Brain microvascular endothelial cell (primary cell): ENCODE data around the gene SGPL1.
A peak's percentile ranks its signal among the peaks of the same experiment; 100 is the strongest.

Experiments used
- DNase-seq: peaks from one replicate; pipeline ENCODE4 v3.0.0-alpha.2; 2020
- H3K27ac ChIP-seq: fragments of 250-450 bp; sonication (Bioruptor Pico); 2 replicates; pipeline ENCODE4 v1.5.1; 2020; ENCODE audit warnings: mild to moderate bottlenecking, moderate library complexity
- H3K27me3 ChIP-seq: fragments of 250-450 bp; sonication (Bioruptor Pico); replicated peaks from 2 replicates; pipeline ENCODE4 v1.5.1; 2020; ENCODE audit warnings: mild to moderate bottlenecking
- H3K36me3 ChIP-seq: fragments of 250-450 bp; sonication (Bioruptor Pico); replicated peaks from 2 replicates; pipeline ENCODE4 v1.5.1; 2020; ENCODE audit warnings: mild to moderate bottlenecking
- H3K4me3 ChIP-seq: 2 replicates; pipeline ENCODE4 v1.5.1; 2011; ENCODE audit warnings: low read depth, mild to moderate bottlenecking, control low read depth, low read length, moderate library complexity
- in situ Hi-C: cut with HindIII; loops from 2 replicates; pipeline ENCODE4 v1.10.0; 2017; ENCODE audit warnings: low sequenced_read_pairs, low pct_ligation_motif_present
- TF ChIP-seq, protein P1 (sequence below): IDR thresholded peaks from 2 replicates; pipeline ENCODE4 v1.5.1; 2011; ENCODE audit warnings: low read depth, mild to moderate bottlenecking, moderate library complexity, low read length, control low read depth, inconsistent platforms; ENCODE audit errors: missing control alignments

Gene SGPL1

DNA sequence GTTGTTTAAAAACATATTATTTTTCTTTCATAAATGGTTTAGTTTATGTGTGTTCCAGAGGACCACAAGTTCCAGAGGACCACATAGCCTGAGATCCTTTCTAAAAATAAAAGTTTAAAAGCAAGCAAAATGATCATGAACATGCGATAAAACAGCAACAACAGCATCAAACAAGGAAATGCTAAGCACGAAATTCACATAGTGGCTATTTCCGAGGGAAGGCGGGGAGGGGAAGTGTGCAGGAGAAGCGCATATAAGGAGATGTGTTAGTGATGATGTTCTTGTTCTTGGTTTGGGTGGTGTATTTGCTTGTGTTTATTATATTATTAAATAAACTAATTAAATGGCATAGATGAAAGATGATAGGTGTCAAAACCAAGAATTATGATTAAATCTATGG is 31.7 kb upstream of the SGPL1 start:
- Histone ChIP-seq H3K36me3 (no peaks in the 10 kb centered on the region), H3K4me3 (no peak overlapping the region), H3K27ac (no peak overlapping the region), H3K27me3 (no peaks in the 10 kb centered on the region)
- DNase-seq = no peak
- TF ChIP-seq, protein P1, sequence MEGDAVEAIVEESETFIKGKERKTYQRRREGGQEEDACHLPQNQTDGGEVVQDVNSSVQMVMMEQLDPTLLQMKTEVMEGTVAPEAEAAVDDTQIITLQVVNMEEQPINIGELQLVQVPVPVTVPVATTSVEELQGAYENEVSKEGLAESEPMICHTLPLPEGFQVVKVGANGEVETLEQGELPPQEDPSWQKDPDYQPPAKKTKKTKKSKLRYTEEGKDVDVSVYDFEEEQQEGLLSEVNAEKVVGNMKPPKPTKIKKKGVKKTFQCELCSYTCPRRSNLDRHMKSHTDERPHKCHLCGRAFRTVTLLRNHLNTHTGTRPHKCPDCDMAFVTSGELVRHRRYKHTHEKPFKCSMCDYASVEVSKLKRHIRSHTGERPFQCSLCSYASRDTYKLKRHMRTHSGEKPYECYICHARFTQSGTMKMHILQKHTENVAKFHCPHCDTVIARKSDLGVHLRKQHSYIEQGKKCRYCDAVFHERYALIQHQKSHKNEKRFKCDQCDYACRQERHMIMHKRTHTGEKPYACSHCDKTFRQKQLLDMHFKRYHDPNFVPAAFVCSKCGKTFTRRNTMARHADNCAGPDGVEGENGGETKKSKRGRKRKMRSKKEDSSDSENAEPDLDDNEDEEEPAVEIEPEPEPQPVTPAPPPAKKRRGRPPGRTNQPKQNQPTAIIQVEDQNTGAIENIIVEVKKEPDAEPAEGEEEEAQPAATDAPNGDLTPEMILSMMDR = no peak
- in situ Hi-C loops = no loop called here

DNA sequence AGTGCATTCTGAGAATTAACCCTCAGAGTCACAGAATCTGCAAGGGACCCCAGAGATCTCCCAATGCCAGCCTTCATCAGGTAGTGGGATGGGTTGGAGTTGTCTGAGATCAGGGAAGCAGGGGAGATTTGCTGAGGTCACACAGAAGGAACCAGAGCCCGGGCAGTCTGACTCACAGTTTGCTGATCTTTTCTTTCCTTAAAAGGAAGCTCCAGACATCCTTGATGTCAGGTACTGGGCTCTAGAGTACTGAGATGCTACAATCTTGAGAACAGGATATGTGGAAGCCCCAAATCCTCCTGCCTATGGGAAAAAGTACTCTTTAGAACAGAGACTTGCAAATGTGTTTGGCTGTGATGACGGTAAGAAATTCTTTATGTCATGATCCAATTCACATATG is 31.3 kb upstream of the SGPL1 start:
- no peak overlapping the region for H3K27ac ChIP-seq
- H3K36me3 ChIP-seq = no peaks in the 10 kb centered on the region
- DNase-seq = peak; percentile 25
- H3K27me3 ChIP-seq = no peaks in the 10 kb centered on the region
- no peak overlapping the region for H3K4me3 ChIP-seq
- in situ Hi-C loops = no loop called here
- TF ChIP-seq, protein P1 = no peak

DNA sequence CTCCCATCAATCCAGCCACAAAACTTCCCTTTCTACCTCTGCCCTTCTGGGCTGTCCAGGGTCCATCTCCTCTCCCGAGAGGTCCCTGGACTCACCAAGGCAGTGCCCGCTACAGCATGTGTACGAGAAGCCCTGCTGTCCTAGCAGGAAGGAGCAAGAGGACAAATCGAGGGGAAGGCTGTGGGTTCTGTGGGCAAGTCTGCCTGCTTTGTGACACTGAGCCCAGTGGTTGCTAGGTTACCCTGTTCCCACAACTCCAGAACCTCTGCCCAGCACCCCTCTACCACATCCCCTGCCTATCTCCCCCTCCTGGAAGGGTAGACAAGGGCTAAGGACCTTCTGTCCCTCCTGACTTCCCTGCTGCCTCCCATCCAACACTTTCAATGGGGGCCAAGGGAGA is 30.6 kb upstream of the SGPL1 start, which contains the start of gene TBATA:
TSS of gene TBATA (minus strand) at position 188 of the 400 bp plus-strand sequence. CDS start 1,998 bp downstream, outside the sequence.
- Histone ChIP-seq H3K4me3 (no peak within 1 kb of the TSS), H3K27me3 (no peaks in the 10 kb centered on the region), H3K36me3 (no peaks in the 10 kb centered on the region), H3K27ac (no peak within 1 kb of the TSS)
- in situ Hi-C loops = no loop called here
- DNase-seq = no peak
- TF ChIP-seq, protein P1 = no peak

DNA sequence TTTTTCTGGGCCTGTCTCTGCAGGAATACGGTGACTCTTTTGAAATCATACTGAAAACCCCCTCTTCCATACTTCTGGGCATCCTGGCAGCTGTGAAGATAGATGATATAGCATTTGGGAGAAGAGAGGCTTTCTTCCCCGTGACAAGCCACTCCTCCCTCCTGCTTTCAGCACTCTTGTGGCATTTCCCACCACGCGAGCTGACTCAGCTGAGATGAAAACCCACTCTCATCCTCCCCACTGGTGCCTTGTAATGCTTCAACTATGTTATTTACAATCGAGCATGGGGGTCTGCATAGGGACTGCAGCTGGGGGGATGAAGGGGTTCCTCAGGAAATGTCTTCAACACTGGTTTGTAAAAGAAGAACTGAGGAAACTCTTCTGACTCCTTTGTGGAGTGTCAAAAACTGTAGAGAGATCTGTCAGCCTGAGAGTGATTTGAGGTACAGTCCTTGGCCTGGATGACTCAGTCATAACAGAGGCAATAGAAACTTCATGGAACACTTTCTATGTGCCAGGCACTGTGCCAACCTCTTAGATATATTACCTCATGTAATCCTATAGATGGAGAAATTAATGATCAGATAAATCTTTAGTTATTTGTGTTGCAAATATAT is 28.8 kb upstream of the SGPL1 start:
- H3K27ac ChIP-seq = no peak overlapping the region
- peak; percentile 40 for DNase-seq
- H3K4me3 ChIP-seq = no peak overlapping the region
- in situ Hi-C loops = no loop called here
- no peaks in the 10 kb centered on the region for H3K27me3 ChIP-seq
- TF ChIP-seq, protein P1 = no peak
- H3K36me3 ChIP-seq = no peaks in the 10 kb centered on the region

DNA sequence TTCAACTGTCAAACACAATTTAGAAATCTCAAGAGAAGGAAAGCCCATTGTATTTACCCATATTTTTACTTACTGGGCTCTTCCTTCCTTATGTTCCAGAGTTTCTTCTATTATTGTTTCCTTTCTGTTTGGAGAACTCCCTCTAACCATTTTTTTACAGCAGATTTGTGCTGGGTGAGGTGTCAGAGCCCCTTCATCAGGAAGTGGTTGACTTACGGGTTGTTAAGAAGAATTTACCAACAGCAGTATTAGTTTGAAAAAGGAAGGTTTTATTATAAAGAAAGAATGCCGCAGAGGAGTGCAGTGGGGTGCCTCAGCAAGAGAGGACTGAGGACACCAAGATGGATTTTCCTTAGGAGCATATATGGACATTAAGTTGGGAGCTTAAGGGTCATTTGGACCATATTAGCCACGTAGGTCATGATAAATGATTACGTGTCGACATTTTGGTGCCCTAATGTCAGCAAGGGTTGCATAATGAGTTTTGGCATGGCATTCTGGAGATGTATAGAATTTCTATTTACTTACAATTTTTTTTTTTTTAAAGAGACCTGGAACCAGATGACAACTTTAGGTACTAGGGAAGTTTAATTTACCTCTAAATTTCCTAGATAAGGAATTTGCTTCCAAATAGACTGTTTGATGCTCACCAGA is 24.2 kb upstream of the SGPL1 start:
- TF ChIP-seq, protein P1 = no peak
- Histone ChIP-seq H3K27ac (no peak overlapping the region), H3K4me3 (no peak overlapping the region), H3K36me3 (no peaks in the 10 kb centered on the region), H3K27me3 (no peaks in the 10 kb centered on the region)
- DNase-seq = no peak
- in situ Hi-C loops = no loop called here
